T1000 (cell line): ENCODE data around the gene PRKCH.

ENCODE experiments used
- DNase-seq: peaks from one replicate; lab custom pipeline; 2025; ENCODE audit warnings: mixed read lengths; lab: John Stamatoyannopoulos, UW

The PRKCH gene

GRCh38 chr14:61589691-61590581 lies 268.6 kb downstream of the PRKCH start:
- no peak for DNase-seq

DNA sequence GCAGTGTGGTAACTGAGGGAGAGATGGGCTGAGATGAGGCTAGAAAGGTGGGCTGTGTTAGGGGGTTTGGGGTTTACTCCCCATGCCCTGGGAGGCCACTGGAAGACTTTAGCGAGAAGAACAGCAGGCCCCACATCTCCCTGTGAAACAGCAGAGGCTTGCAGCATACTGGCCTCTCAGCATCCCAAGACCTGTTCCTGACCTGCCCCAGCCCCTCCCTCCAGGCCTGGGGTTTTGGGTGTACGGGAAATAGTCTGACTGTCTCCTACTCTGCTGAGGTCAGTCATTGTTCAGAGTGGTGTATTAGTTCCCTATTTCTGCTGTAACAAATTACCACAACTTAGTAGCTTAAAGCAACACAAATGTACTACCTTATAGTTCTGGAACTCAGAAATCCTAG lies 270.5 kb downstream of the PRKCH start:
- no peak for DNase-seq

- no peak for DNase-seq
These were observed 272.0 kb downstream of the PRKCH start for GRCh38 chr14:61593330-61593729.

DNA sequence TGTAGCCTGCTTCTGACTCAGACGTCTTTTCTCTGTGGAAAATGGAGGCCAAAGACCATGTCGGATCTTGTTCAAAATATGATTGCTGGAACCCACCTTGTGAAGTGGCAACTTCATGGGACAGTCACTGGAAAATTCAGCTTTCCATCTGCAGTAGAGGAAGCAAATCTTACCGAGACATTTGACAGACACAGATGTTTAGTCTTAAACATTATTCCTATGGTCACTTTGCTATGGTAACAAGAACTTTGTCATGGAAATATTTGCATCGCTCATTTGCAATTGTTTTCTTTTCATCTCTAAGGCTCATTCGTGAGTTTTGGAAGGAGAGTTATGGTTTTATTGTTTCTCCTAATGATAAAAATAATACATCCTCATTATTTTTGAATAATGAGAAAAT lies 275.6 kb downstream of the PRKCH start:
- no peak for DNase-seq

GRCh38 chr14:61598980-61599379 lies 277.6 kb downstream of the PRKCH start:
- no peak for DNase-seq

DNA sequence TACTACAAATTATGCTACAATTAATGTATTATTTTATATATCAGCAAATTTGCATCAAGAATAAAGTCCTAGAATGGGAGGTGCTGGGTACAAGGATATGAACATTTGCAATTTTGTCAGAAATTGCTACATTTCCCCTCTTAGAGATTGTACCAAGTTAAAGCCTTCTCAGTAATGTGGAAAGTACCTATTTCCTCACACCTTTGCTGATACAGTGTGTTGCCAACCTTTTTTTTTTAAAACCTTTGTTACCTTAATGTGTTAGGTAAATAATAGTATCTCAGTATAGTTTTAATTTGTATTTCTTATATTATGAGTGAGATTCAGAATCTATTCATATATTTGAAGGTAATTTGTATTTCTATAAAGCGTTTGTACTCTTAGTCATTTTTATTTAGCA lies 278.6 kb downstream of the PRKCH start:
- DNase-seq, result no peak
